Neutrophil (primary cell): Measurements from ENCODE around the gene FYCO1.

Experiments used
- H3K27ac ChIP-seq: fragments of 200-600 bp; sonication (generic); 2 replicates; pipeline ENCODE4 v1.5.1; 2016; ENCODE audit warnings: mild to moderate bottlenecking, moderate library complexity
- H3K27me3 ChIP-seq: fragments of 200-600 bp; sonication (generic); 2 replicates; pipeline ENCODE4 v1.6.0; 2016; ENCODE audit warnings: mild to moderate bottlenecking
- H3K36me3 ChIP-seq: fragments of 200-600 bp; sonication (generic); 2 replicates; pipeline ENCODE4 v1.5.1; 2017
- H3K4me1 ChIP-seq, 2 experiments: fragments of 200-600 bp in 1 of 2; sonication (generic) in 1 of 2; 1 replicate in 1 of 2; 2 replicates in 1 of 2; pipeline versions ENCODE4 v1.5.1 to v1.6.1; 2013 to 2016; ENCODE audit warnings: low read depth in 1 of 2, low read length in 1 of 2, mild to moderate bottlenecking in 1 of 2, moderate library complexity in 1 of 2; ENCODE audit not compliant: control insufficient read depth in 1 of 2, insufficient read depth in 1 of 2
- H3K4me3 ChIP-seq, 2 experiments: fragments of 200-600 bp in 1 of 2; sonication (generic) in 1 of 2; 1 replicate in 1 of 2; 2 replicates in 1 of 2; pipeline ENCODE4 v1.5.1; 2013 to 2016; ENCODE audit warnings: low read depth in 1 of 2, low read length in 1 of 2, mild to moderate bottlenecking in 1 of 2, moderate library complexity in 1 of 2
- H3K9me3 ChIP-seq: fragments of 200-600 bp; sonication (generic); 2 replicates; pipeline ENCODE4 v1.5.1; 2016
- TF ChIP-seq, protein P1 (sequence below): fragments of 200-600 bp; sonication (generic); IDR thresholded peaks from 2 replicates; pipeline ENCODE4 v1.5.1; 2016; ENCODE audit warnings: antibody characterized with exemption

FYCO1 gene

DNA sequence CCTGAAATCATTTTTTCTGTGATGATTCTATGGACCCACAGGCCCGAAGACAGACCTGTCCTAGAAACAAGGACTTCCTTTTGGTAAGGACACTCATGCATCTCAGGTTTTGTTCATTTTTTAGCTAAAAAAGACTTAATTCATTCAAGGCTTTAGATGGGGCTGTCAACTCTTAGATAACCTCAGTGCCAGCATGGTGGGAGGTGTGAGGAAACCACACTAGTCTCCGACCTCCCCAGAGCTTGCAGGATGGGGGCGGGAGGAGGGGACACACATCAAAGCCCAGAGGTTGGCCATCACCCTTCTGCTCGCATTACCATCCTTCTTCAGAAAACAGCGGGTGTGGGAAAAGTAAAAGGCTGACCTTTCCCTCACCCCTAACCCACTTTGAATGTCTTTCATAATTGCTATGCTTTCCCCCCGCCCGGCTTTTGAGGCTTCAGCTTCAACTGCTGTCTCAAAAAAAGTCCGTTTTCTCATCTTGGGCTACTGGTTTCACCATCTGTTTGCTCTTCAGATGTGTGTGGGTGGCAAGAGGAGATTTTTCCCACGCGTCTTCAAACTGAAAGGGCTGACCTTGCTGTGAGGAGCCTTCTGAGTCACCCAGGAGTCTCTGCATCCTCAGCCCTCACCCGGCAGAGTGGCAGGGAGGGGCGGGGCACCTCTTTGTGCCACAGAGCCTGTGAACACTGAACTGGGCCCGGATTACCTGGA is 79.9 kb downstream of the FYCO1 start:
- Histone ChIP-seq H3K4me3 (no peak overlapping the region), H3K9me3 (no peaks in the 10 kb centered on the region), H3K36me3 (peaks cover 7% of the 10 kb centered on the region), H3K27ac (no peak overlapping the region), H3K27me3 (no peaks in the 10 kb centered on the region), H3K4me1 (peaks cover 0 to 12% of the 10 kb centered on the region in 2 experiments)
- TF ChIP-seq, protein P1, sequence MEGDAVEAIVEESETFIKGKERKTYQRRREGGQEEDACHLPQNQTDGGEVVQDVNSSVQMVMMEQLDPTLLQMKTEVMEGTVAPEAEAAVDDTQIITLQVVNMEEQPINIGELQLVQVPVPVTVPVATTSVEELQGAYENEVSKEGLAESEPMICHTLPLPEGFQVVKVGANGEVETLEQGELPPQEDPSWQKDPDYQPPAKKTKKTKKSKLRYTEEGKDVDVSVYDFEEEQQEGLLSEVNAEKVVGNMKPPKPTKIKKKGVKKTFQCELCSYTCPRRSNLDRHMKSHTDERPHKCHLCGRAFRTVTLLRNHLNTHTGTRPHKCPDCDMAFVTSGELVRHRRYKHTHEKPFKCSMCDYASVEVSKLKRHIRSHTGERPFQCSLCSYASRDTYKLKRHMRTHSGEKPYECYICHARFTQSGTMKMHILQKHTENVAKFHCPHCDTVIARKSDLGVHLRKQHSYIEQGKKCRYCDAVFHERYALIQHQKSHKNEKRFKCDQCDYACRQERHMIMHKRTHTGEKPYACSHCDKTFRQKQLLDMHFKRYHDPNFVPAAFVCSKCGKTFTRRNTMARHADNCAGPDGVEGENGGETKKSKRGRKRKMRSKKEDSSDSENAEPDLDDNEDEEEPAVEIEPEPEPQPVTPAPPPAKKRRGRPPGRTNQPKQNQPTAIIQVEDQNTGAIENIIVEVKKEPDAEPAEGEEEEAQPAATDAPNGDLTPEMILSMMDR = no peak

DNA sequence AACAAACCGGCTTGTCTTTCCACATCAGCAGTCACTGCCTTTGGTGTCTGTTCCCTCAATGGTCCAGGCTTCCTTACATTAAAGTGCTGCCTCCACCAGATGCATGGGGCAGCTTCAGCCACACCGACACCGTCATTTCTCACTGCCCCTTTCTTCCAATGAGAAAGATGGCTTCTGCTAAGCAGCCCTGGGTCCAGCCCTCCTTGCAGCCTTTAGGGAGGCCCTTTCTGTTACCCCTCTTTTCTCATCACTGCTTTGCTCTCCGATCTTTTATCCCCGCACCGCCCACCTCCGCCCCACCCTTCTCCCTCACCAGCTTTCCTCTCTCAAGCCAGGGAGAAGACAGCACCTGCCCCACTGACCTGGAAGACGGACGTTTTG is 80.6 kb downstream of the FYCO1 start:
- Histone ChIP-seq H3K36me3 (peaks cover 2% of the 10 kb centered on the region), H3K4me1 (peaks cover 0 to 14% of the 10 kb centered on the region in 2 experiments), H3K27me3 (no peaks in the 10 kb centered on the region), H3K4me3 (no peak overlapping the region), H3K9me3 (no peaks in the 10 kb centered on the region), H3K27ac (no peak overlapping the region)
- TF ChIP-seq, protein P1 = no peak

DNA sequence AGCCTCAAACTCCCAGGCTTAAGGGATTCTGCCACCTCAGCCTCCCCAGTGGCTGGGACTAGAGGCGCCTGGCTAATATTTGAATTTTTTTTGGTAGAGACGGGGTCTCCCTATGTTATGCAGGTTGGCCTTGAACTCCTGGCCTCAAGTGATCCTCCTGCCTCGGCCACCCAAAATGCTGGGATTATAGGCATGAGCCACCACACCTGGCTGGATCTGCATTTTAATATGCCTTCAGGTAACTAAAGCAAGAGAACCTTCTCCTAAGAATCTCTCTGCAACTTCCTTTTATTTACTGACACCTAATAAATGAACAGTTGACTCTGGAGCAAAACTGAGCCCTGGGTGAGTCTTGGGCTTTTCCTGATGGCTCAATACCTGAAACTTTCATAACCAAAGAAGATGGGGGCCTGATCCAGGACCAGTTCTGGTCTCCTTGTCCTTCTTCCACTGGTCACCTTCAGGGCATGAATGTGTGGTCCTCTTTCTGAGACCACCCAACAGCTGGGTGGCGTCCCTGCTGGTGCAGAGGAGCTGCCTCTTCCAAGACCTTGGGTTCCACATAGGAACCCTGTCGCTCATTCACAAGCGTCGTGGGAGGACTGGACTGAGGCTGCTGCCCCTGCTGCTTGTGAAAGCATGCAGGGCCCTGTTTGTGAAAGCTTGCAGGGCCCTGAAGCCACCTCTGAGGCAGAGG is 81.1 kb downstream of the FYCO1 start:
- H3K27me3 ChIP-seq = no peaks in the 10 kb centered on the region
- H3K27ac ChIP-seq = no peak overlapping the region
- H3K36me3 ChIP-seq = no peaks in the 10 kb centered on the region
- TF ChIP-seq, protein P1 = no peak
- no peaks in the 10 kb centered on the region for H3K9me3 ChIP-seq
- no peak overlapping the region for H3K4me3 ChIP-seq
- H3K4me1 ChIP-seq = peaks cover 0 to 14% of the 10 kb centered on the region in 2 experiments

DNA sequence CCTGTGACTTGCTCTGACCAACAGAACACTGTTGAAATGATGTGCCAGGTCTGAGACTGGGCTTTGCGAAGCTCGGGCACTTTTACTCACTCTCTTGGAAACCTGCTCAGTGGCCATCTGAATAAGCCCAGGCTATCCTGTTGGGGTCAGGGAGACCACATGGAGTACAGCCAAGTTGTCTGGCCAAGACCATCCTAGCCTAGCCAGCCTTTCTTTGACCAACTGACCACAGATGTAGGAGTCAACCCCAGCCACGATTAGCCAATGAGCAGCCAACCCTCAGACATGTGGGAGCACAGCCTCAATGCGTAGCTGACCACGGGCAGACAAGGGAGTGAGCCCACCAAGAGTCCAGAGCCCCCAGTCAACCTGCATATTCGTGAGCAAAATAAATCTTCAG is 83.2 kb downstream of the FYCO1 start:
- no peaks in the 10 kb centered on the region for H3K27me3 ChIP-seq
- H3K4me1 ChIP-seq = peaks cover 0 to 14% of the 10 kb centered on the region in 2 experiments
- TF ChIP-seq, protein P1 = no peak
- no peak overlapping the region for H3K27ac ChIP-seq
- no peaks in the 10 kb centered on the region for H3K36me3 ChIP-seq
- no peaks in the 10 kb centered on the region for H3K9me3 ChIP-seq
- H3K4me3 ChIP-seq = no peak overlapping the region

DNA sequence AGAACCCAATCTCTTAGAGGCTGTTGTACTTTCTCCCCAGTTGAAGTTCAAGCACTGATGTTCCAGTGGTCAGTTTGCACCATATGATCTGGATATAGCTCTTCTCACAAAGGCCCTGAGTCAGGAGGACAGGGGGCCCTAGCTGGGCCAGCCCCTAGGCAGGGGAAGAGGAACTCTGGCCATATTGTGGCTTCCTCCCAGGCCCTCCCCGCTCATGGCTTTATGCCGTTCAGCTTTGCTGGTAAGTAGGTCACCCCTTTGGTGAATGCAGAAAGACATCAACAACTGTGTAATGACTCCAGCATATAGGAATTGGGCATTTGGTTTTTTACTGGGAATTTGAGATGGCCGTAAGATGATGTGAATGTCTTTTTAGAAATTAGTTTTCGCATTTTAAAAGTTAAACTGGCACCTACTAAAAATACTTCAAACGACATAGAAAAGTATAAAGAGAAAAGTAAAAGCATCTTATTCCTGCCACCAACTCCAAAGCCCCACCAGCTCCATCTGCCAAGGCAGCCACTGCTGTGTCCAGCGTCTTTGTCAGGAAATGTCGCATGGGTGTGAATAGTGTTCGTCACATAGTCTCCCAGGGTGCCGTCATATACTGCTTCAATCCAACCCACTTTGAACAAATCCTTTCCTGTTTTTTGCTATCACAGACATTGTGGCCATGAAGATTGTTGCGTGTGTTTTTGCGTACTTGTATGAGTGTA is 84.0 kb downstream of the FYCO1 start:
- peaks cover 0 to 14% of the 10 kb centered on the region in 2 experiments for H3K4me1 ChIP-seq
- H3K4me3 ChIP-seq = no peak overlapping the region
- no peaks in the 10 kb centered on the region for H3K27me3 ChIP-seq
- H3K27ac ChIP-seq = peak overlapping the region; percentile 36
- TF ChIP-seq, protein P1 = no peak
- H3K9me3 ChIP-seq = no peaks in the 10 kb centered on the region
- no peaks in the 10 kb centered on the region for H3K36me3 ChIP-seq
